Mesothelial cell of epicardium (in vitro differentiated cells): Measurements from ENCODE around the gene UBE2J2. TPM values are rescaled to one million over a fixed set of nuclear protein-coding genes. Genes with fewer than 3 reads are reported as not detected.

ENCODE experiments used
- DNase-seq, 2 experiments: peaks; one replicate each; pipeline ENCODE4 v3.0.0; 2021; ENCODE audit warnings: low spot score in 2 of 2; ENCODE audit not compliant: unreplicated experiment in 2 of 2
- H3K27ac Mint-ChIP-seq: 2 replicates; pipeline ENCODE4 v1.8.0; 2021; ENCODE audit warnings: mixed read lengths
- H3K27me3 Mint-ChIP-seq: 2 replicates; pipeline ENCODE4 v1.8.0; 2021; ENCODE audit warnings: low read depth, mixed read lengths
- H3K36me3 Mint-ChIP-seq: 2 replicates; pipeline ENCODE4 v1.8.0; 2021; ENCODE audit warnings: mixed read lengths
- H3K4me1 Mint-ChIP-seq: 2 replicates; pipeline ENCODE4 v1.8.0; 2021; ENCODE audit warnings: mixed read lengths
- H3K4me3 Mint-ChIP-seq: 2 replicates; pipeline ENCODE4 v1.8.0; 2021; ENCODE audit warnings: mild to moderate bottlenecking, moderate library complexity, mixed read lengths
- H3K9me3 Mint-ChIP-seq: 2 replicates; pipeline ENCODE4 v1.8.0; 2021; ENCODE audit warnings: mixed read lengths
- total RNA-seq: library from RNA; stranded (reverse); gene quantifications from 3 replicates; pipeline ENCODE4 v1.2.1, GENCODE V29; 2021
- TF ChIP-seq, protein P1 (sequence below): fragments of 200-600 bp; sonication (generic); IDR thresholded peaks from one replicate; pipeline ENCODE4 v1.5.0; 2021; ENCODE audit warnings: antibody characterized with exemption; ENCODE audit not compliant: unreplicated experiment

UBE2J2 gene
- total RNA-seq, 1 donor from 2014 or later = 75.7 TPM

- peak overlapping the region; percentile 87 for H3K27ac Mint-ChIP-seq
- TF ChIP-seq, protein P1, sequence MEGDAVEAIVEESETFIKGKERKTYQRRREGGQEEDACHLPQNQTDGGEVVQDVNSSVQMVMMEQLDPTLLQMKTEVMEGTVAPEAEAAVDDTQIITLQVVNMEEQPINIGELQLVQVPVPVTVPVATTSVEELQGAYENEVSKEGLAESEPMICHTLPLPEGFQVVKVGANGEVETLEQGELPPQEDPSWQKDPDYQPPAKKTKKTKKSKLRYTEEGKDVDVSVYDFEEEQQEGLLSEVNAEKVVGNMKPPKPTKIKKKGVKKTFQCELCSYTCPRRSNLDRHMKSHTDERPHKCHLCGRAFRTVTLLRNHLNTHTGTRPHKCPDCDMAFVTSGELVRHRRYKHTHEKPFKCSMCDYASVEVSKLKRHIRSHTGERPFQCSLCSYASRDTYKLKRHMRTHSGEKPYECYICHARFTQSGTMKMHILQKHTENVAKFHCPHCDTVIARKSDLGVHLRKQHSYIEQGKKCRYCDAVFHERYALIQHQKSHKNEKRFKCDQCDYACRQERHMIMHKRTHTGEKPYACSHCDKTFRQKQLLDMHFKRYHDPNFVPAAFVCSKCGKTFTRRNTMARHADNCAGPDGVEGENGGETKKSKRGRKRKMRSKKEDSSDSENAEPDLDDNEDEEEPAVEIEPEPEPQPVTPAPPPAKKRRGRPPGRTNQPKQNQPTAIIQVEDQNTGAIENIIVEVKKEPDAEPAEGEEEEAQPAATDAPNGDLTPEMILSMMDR = no peak
- peaks cover 1% of the 10 kb centered on the region for H3K36me3 Mint-ChIP-seq
- peaks cover 33% of the 10 kb centered on the region for H3K4me1 Mint-ChIP-seq
- H3K4me3 Mint-ChIP-seq = peak overlapping the region; percentile 84
- no peaks in the 10 kb centered on the region for H3K9me3 Mint-ChIP-seq
- DNase-seq = no peak
- H3K27me3 Mint-ChIP-seq = no peaks in the 10 kb centered on the region
Measured at GRCh38 chr1:1273209-1273511, 494 bp downstream of the UBE2J2 start.

DNA sequence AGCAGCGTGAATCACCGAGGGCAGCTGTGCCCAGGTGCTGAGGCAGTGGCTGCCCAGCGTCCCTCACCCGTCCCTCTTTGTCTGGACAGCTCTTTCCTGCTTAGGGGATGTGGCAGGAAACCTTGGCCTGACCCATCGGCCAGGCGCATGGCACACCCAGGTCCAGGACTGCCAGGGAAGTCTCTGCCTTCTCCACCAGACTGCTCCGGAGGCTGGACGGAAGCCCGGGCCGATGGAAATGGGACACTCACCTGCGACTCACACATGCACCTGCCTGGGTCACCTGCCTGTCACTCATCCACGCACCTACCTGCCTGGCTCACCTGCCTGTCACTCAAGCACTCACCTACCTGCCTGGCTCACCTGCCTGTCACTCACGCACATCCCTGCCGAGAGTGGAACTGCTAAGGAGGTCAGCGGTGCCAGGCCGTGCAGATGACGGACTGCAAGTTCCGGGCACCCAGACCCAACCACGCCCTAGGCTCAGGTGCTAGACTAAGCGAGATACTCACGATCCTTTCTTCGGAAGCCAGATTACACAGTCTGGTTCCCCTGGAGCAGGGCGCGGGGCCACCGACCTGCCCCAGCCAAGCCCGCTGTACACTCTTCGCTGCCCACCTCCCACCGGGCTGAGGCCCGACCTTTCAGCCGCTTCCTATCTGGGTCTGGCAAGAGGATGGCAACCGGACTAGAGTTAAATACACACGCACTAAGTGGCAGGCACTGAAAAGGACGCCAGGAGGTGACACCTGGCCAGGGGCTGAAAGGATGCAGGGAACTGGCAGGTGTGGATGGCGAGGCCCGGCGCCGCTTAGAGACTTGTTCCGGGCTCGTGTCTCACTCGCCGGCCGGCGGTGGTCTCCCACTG is 1.1 kb downstream of the UBE2J2 start:
- Mint-ChIP-seq H3K27ac (peak overlapping the region; percentile 87), H3K36me3 (peaks cover 1% of the 10 kb centered on the region), H3K4me3 (peak overlapping the region; percentile 84), H3K4me1 (peaks cover 33% of the 10 kb centered on the region), H3K9me3 (no peaks in the 10 kb centered on the region), H3K27me3 (no peaks in the 10 kb centered on the region)
- DNase-seq = no peak
- TF ChIP-seq, protein P1 = no peak

GRCh38 chr1:1270813-1271212 is 2.8 kb downstream of the UBE2J2 start:
- Mint-ChIP-seq H3K36me3 (peaks cover 8% of the 10 kb centered on the region), H3K4me3 (peak overlapping the region; percentile 65), H3K4me1 (peaks cover 33% of the 10 kb centered on the region), H3K27me3 (no peaks in the 10 kb centered on the region), H3K27ac (peak overlapping the region; percentile 59), H3K9me3 (no peaks in the 10 kb centered on the region)
- TF ChIP-seq, protein P1 = no peak
- DNase-seq = no peak

DNA sequence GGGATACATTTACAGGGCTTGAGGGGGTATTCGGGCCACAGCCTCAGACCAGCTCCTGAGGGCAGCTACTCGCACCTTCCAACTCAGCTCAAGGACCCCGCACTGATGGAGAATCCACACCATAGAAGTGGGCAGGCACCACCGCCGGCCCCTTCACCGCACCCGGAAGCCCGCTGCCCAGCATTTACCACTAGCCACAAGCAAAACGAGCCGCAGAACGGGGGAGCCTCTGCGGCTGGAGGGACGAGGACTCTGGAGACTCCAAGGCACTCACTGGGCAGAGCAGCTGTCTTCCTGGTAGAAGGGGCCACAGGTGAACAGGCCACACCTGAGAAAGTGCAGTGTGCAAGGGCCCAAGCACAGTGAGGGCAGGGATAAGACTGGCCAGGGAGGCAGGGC is 5.4 kb downstream of the UBE2J2 start:
- Mint-ChIP-seq H3K36me3 (peaks cover 10% of the 10 kb centered on the region), H3K27me3 (no peaks in the 10 kb centered on the region), H3K4me3 (no peak overlapping the region), H3K9me3 (no peaks in the 10 kb centered on the region), H3K27ac (no peak overlapping the region), H3K4me1 (peaks cover 28% of the 10 kb centered on the region)
- TF ChIP-seq, protein P1 = no peak
- no peak for DNase-seq

DNA sequence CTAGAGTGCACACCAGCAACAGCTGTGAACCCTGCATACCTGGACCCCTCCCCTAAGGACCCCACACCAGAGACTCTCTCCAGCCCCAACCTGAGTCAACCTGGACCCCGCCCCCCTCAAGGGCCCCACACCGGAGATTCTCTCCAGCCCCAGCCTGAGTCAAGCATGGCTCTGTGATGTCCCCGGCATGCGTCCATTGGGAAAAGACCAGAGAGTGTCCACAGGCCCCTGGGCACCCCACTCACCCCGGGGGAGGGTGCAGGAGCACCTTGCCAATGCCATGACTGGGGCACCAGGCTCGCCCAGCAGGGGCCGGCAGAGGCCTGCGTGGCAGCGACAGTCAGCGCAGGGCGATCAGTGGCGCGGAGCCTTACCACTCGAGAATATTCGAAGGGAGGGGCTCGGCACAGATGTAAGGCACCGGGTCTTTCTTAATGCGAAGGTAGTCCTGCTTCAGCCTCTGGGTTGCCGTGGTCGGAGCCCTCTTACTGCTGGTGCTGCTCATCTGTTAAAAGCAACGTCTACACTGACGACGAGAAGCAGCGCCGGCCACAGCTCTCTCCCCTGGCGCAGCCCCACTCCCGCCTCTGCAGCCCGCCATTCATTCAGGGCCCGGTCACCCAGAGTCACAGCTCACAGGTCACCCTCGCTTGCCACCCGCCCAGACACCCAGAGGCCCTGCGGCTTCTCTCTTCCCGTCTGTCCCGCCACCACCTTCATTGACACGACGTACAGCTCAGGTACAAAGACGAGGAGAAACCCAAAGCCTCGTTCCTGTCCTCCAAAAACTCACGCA is 6.0 kb downstream of the UBE2J2 start:
- no peak for DNase-seq
- no peaks in the 10 kb centered on the region for H3K9me3 Mint-ChIP-seq
- H3K4me1 Mint-ChIP-seq = peaks cover 23% of the 10 kb centered on the region
- no peak overlapping the region for H3K27ac Mint-ChIP-seq
- TF ChIP-seq, protein P1 = no peak
- H3K36me3 Mint-ChIP-seq = peaks cover 14% of the 10 kb centered on the region
- H3K27me3 Mint-ChIP-seq = no peaks in the 10 kb centered on the region
- H3K4me3 Mint-ChIP-seq = no peak overlapping the region
